ENCODE data around the gene BICDL2.

DNA sequence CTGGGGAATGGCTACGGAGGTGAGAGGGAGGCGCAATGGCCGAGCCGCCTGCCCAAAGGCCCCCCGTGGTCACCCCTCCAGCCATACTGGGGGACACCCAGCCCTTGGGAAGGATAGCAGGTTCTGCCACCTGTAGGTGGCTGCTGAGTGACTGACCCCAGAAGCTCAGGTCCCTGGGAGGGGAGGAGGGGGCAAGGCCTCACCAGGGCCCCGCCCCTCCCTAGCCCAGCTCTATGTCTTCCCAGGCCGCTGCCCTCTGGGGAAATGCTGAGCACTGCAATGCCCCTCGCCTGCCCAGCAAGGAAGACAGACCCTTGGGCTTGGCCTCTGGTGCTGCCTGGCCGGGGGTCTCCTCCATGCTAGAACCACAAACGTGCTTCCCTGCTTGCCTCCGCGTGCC lies 35.4 kb downstream of the BICDL2 start:
- TF ChIP-seq, protein P1, sequence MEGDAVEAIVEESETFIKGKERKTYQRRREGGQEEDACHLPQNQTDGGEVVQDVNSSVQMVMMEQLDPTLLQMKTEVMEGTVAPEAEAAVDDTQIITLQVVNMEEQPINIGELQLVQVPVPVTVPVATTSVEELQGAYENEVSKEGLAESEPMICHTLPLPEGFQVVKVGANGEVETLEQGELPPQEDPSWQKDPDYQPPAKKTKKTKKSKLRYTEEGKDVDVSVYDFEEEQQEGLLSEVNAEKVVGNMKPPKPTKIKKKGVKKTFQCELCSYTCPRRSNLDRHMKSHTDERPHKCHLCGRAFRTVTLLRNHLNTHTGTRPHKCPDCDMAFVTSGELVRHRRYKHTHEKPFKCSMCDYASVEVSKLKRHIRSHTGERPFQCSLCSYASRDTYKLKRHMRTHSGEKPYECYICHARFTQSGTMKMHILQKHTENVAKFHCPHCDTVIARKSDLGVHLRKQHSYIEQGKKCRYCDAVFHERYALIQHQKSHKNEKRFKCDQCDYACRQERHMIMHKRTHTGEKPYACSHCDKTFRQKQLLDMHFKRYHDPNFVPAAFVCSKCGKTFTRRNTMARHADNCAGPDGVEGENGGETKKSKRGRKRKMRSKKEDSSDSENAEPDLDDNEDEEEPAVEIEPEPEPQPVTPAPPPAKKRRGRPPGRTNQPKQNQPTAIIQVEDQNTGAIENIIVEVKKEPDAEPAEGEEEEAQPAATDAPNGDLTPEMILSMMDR (IDR thresholded peaks at IDR 0.05): no peak
- no peak for TF ChIP-seq POLR2A (IDR thresholded peaks at IDR 0.05)

Measured in breast epithelium (tissue), 3 donors.